Peyer's patch (tissue), 4 donors: ENCODE measurements around the gene INTS6L. TPM values are rescaled to one million over a fixed set of nuclear protein-coding genes. Genes with fewer than 3 reads are reported as not detected.
A peak's percentile ranks its signal among the peaks of the same experiment; 100 is the strongest.

ENCODE experiments used
- DNase-seq, 3 donors: peaks; one replicate each; pipeline ENCODE4 v3.0.0-alpha.2; 2017 to 2019
- H3K27ac ChIP-seq, 4 donors: fragments of 200-600 bp; sonication (generic); one replicate each; pipeline ENCODE4 v1.5.1; 2016 to 2019
- H3K27me3 ChIP-seq, 2 donors: fragments of 200-600 bp; sonication (generic); one replicate each; pipeline ENCODE4 v1.5.1; 2019
- H3K36me3 ChIP-seq, 3 donors: fragments of 200-600 bp; sonication (generic); one replicate each; pipeline ENCODE4 v1.5.1; 2016 to 2019
- H3K4me1 ChIP-seq, 4 donors: fragments of 200-600 bp; sonication (generic); one replicate each; pipeline ENCODE4 v1.5.1; 2016 to 2019
- H3K4me3 ChIP-seq, 4 donors: fragments of 200-600 bp; sonication (generic); 1 replicate in 3 of 4; 2 replicates in 1 of 4; pipeline ENCODE4 v1.5.1; 2016 to 2019; ENCODE audit warnings: mild to moderate bottlenecking in 1 of 4
- H3K9me3 ChIP-seq, 4 donors: fragments of 200-600 bp; sonication (generic); one replicate each; pipeline ENCODE4 v1.5.1; 2016 to 2019; ENCODE audit warnings: mild to moderate bottlenecking in 1 of 4
- CTCF ChIP-seq, 6 experiments: fragments of 450-650 bp in 4 of 6; fragments of 200-600 bp in 2 of 6; sonication (generic) in 1 of 6; IDR thresholded peaks; one replicate each; pipeline ENCODE4 v1.5.1; 2017 to 2019; ENCODE audit warnings: antibody characterized with exemption in 6 of 6, mild to moderate bottlenecking in 3 of 6, moderate library complexity in 1 of 6
- POLR2A ChIP-seq, 2 donors: fragments of 450-650 bp; IDR thresholded peaks; one replicate each; pipeline ENCODE4 v1.5.1; 2017; ENCODE audit warnings: antibody characterized with exemption in 2 of 2, mild to moderate bottlenecking in 2 of 2, moderate library complexity in 2 of 2
- total RNA-seq, 4 donors: library from RNA; depleted of rRNA; stranded (reverse); fragments of >200 nt; gene quantifications; one replicate each; pipeline ENCODE4 v1.1.0, GENCODE V29; 2016

The INTS6L gene
- total RNA-seq: 10 to 100 TPM in 3 of 4 donors, 1 to 10 TPM in 1; 8.2 to 71.8 (median 11.4) TPM

GRCh38 chrX:135520553-135521404 is at the start of gene INTS6L:
Gene INTS6L, plus strand, starts transcription at chrX:135520660. Its CDS starts 333 bp downstream, at chrX:135520993.
- TF ChIP-seq POLR2A (IDR thresholded peaks at IDR 0.05): peak; percentile 95 to 98
- no peak for TF ChIP-seq CTCF (IDR thresholded peaks at IDR 0.05)
- Histone ChIP-seq H3K27ac (peak within 1 kb of the TSS; percentile 90 to 98 (median 97)), H3K36me3 (no peaks in the 10 kb centered on the region), H3K27me3 (no peaks in the 10 kb centered on the region), H3K4me3 (peak within 1 kb of the TSS; percentile 65 to 93 (median 76)), H3K4me1 (no peaks in the 10 kb centered on the region), H3K9me3 (no peaks in the 10 kb centered on the region)
- peak; percentile 85 to 97 (median 94) for DNase-seq

GRCh38 chrX:135476378-135476777 is 44.1 kb upstream of the INTS6L start:
- H3K4me1 ChIP-seq: no peaks in the 10 kb centered on the region
- no peaks in the 10 kb centered on the region for H3K36me3 ChIP-seq
- no peak for TF ChIP-seq CTCF (IDR thresholded peaks at IDR 0.05)
- H3K9me3 ChIP-seq: no peaks in the 10 kb centered on the region
- no peak overlapping the region for H3K4me3 ChIP-seq
- no peak overlapping the region for H3K27ac ChIP-seq
- no peak for DNase-seq
- no peaks in the 10 kb centered on the region for H3K27me3 ChIP-seq

- Histone ChIP-seq H3K9me3 (no peaks in the 10 kb centered on the region), H3K27me3 (no peaks in the 10 kb centered on the region), H3K4me1 (no peaks in the 10 kb centered on the region), H3K36me3 (no peaks in the 10 kb centered on the region), H3K4me3 (no peak overlapping the region), H3K27ac (no peak overlapping the region)
- TF ChIP-seq POLR2A (IDR thresholded peaks at IDR 0.05) (no peak), CTCF (IDR thresholded peaks at IDR 0.05) (peak in 4 of 6 experiments; percentile 19 to 44 (median 36))
- peak in 1 of 3 donors; percentile 67 for DNase-seq
Measured at GRCh38 chrX:135477576-135477975, 42.9 kb upstream of the INTS6L start.

GRCh38 chrX:135480076-135480475 is 40.4 kb upstream of the INTS6L start:
- no peaks in the 10 kb centered on the region for H3K9me3 ChIP-seq
- DNase-seq: no peak
- no peaks in the 10 kb centered on the region for H3K36me3 ChIP-seq
- no peaks in the 10 kb centered on the region for H3K27me3 ChIP-seq
- H3K4me3 ChIP-seq: no peak overlapping the region
- TF ChIP-seq CTCF (IDR thresholded peaks at IDR 0.05): no peak
- TF ChIP-seq POLR2A (IDR thresholded peaks at IDR 0.05): no peak
- H3K27ac ChIP-seq: no peak overlapping the region
- H3K4me1 ChIP-seq: no peaks in the 10 kb centered on the region

GRCh38 chrX:135481696-135482179 is 38.7 kb upstream of the INTS6L start:
- Histone ChIP-seq H3K36me3 (no peaks in the 10 kb centered on the region), H3K27me3 (no peaks in the 10 kb centered on the region), H3K4me1 (no peaks in the 10 kb centered on the region), H3K4me3 (no peak overlapping the region), H3K27ac (no peak overlapping the region), H3K9me3 (no peaks in the 10 kb centered on the region)
- TF ChIP-seq POLR2A (IDR thresholded peaks at IDR 0.05) (no peak), CTCF (IDR thresholded peaks at IDR 0.05) (no peak)
- no peak for DNase-seq
